Tibial nerve (tissue), 4 donors: Measurements from ENCODE around the gene GLB1L2. TPM values are rescaled to one million over a fixed set of nuclear protein-coding genes. Genes with fewer than 3 reads are reported as not detected.
A peak's percentile ranks its signal among the peaks of the same experiment; 100 is the strongest.

Experiments
- DNase-seq, 2 donors: peaks; one replicate each; pipeline ENCODE4 v3.0.0-alpha.2; 2019; ENCODE audit warnings: low spot score in 2 of 2
- H3K27ac ChIP-seq, 4 donors: fragments of 200-600 bp; sonication (generic) in 3 of 4; one replicate each; pipeline ENCODE4 v1.5.1; 2017 to 2019; ENCODE audit warnings: mild to moderate bottlenecking in 1 of 4
- H3K27me3 ChIP-seq, 2 donors: fragments of 200-600 bp; sonication (generic) in 1 of 2; one replicate each; pipeline versions ENCODE4 v1.5.1 to v1.6.0; 2017 to 2019
- H3K36me3 ChIP-seq, 3 donors: fragments of 200-600 bp; sonication (generic); one replicate each; pipeline ENCODE4 v1.5.1; 2018 to 2019
- H3K4me1 ChIP-seq, 4 donors: fragments of 200-600 bp; sonication (generic) in 3 of 4; one replicate each; pipeline ENCODE4 v1.5.1; 2017 to 2019
- H3K4me3 ChIP-seq, 4 donors: fragments of 200-600 bp; sonication (generic) in 3 of 4; one replicate each; pipeline ENCODE4 v1.5.1; 2017 to 2019; ENCODE audit warnings: mild to moderate bottlenecking in 1 of 4, moderate library complexity in 1 of 4
- H3K9me3 ChIP-seq, 4 donors: fragments of 200-600 bp; sonication (generic) in 3 of 4; one replicate each; pipeline ENCODE4 v1.5.1; 2017 to 2019
- CTCF ChIP-seq, 5 experiments: fragments of 200-600 bp in 3 of 5; fragments of 450-650 bp in 2 of 5; sonication (generic) in 3 of 5; IDR thresholded peaks; one replicate each; pipeline ENCODE4 v1.5.1; 2016 to 2019; ENCODE audit warnings: antibody characterized with exemption in 5 of 5, mild to moderate bottlenecking in 3 of 5, moderate library complexity in 2 of 5
- EP300 ChIP-seq, 2 donors: sonication (generic); formaldehyde crosslinking; IDR thresholded peaks; one replicate each; pipeline ENCODE4 v1.6.1; 2017; ENCODE audit warnings: antibody characterized with exemption in 2 of 2, mild to moderate bottlenecking in 1 of 2
- POLR2A ChIP-seq, 2 donors: fragments of 450-650 bp; IDR thresholded peaks; one replicate each; pipeline ENCODE4 v1.6.1; 2017; ENCODE audit warnings: antibody characterized with exemption in 2 of 2, mild to moderate bottlenecking in 2 of 2, moderate library complexity in 2 of 2
- WGBS, 2 donors: methylation state at CpG; one replicate each; pipeline ENCODE4 v1.1.5; 2018; 5-methylcytosine and 5-hydroxymethylcytosine counted together
- total RNA-seq, 4 donors: library from RNA; depleted of rRNA; stranded (reverse); fragments of >200 nt; gene quantifications; one replicate each; pipeline ENCODE4 v1.1.0, GENCODE V29; 2016

The GLB1L2 gene
- total RNA-seq, 4 donors from 2014 or later, result 2.0 to 8.1 (median 5.6) TPM

GRCh38 chr11:134406264-134407185 lies 74.7 kb downstream of the GLB1L2 start:
- Histone ChIP-seq H3K36me3 (peaks cover 0 to 2% (median 0%) of the 10 kb centered on the region in 3 donors), H3K27ac (no peak overlapping the region), H3K4me3 (no peak overlapping the region), H3K9me3 (no peaks in the 10 kb centered on the region), H3K4me1 (peaks cover 0 to 11% (median 2%) of the 10 kb centered on the region in 4 donors), H3K27me3 (peaks cover 0 to 27% of the 10 kb centered on the region in 2 donors)
- no peak for TF ChIP-seq CTCF (IDR thresholded peaks at IDR 0.05)
- no peak for TF ChIP-seq EP300 (IDR thresholded peaks at IDR 0.05)
- TF ChIP-seq POLR2A (IDR thresholded peaks at IDR 0.05), result no peak
- WGBS, 2 donors, result 80 to 82% methylated on average over 11 of the region's 11 CpGs
- DNase-seq, result no peak

GRCh38 chr11:134407321-134407828 lies 75.6 kb downstream of the GLB1L2 start:
- Histone ChIP-seq H3K4me3 (no peak overlapping the region), H3K9me3 (no peaks in the 10 kb centered on the region), H3K27ac (no peak overlapping the region), H3K4me1 (peaks cover 0 to 16% (median 3%) of the 10 kb centered on the region in 4 donors), H3K36me3 (peaks cover 0 to 2% (median 0%) of the 10 kb centered on the region in 3 donors), H3K27me3 (peaks cover 0 to 31% of the 10 kb centered on the region in 2 donors)
- TF ChIP-seq POLR2A (IDR thresholded peaks at IDR 0.05) (no peak), EP300 (IDR thresholded peaks at IDR 0.05) (no peak), CTCF (IDR thresholded peaks at IDR 0.05) (no peak)
- no peak for DNase-seq
- 64 to 69% methylated on average over 12 of the region's 12 CpGs for WGBS, 2 donors

- WGBS, 2 donors, result 59 to 60% methylated on average over 8 of the region's 8 CpGs
- H3K4me3 ChIP-seq, result no peak overlapping the region
These were observed 76.1 kb downstream of the GLB1L2 start for GRCh38 chr11:134407923-134408322.

GRCh38 chr11:134409552-134410429 lies 78.0 kb downstream of the GLB1L2 start:
- Histone ChIP-seq H3K27me3 (peaks cover 0 to 52% of the 10 kb centered on the region in 2 donors), H3K9me3 (no peaks in the 10 kb centered on the region), H3K27ac (peak overlapping the region in 2 of 4 donors; percentile 5 to 24), H3K4me1 (peaks cover 0 to 40% (median 3%) of the 10 kb centered on the region in 4 donors), H3K4me3 (no peak overlapping the region), H3K36me3 (peaks cover 0 to 2% (median 0%) of the 10 kb centered on the region in 3 donors)
- 70 to 75% methylated on average over 15 of the region's 15 CpGs for WGBS, 2 donors
- TF ChIP-seq CTCF (IDR thresholded peaks at IDR 0.05) (no peak), EP300 (IDR thresholded peaks at IDR 0.05) (no peak), POLR2A (IDR thresholded peaks at IDR 0.05) (no peak)
- no peak for DNase-seq

More at GRCh38 chr11:134407923-134408322, 76.1 kb downstream of the GLB1L2 start:
- Histone ChIP-seq H3K9me3 (no peaks in the 10 kb centered on the region), H3K27me3 (peaks cover 0 to 36% of the 10 kb centered on the region in 2 donors), H3K27ac (no peak overlapping the region), H3K4me1 (peaks cover 0 to 21% (median 3%) of the 10 kb centered on the region in 4 donors), H3K36me3 (peaks cover 0 to 2% (median 0%) of the 10 kb centered on the region in 3 donors)
- DNase-seq, result no peak
- no peak for TF ChIP-seq CTCF (IDR thresholded peaks at IDR 0.05)
- TF ChIP-seq POLR2A (IDR thresholded peaks at IDR 0.05), result no peak
- TF ChIP-seq EP300 (IDR thresholded peaks at IDR 0.05), result no peak
